DMS 273 (cell line): ENCODE measurements around the gene HES7.
"Not testable (repeated sequence)": the region's sequence is repeated elsewhere in the genome, so short reads cannot be mapped to it uniquely, and the experiment has no call there.

Experiments
- DNase-seq: peaks from one replicate; lab custom pipeline; 2025; ENCODE audit not compliant: unreplicated experiment; lab: John Stamatoyannopoulos, UW

HES7 gene

DNA sequence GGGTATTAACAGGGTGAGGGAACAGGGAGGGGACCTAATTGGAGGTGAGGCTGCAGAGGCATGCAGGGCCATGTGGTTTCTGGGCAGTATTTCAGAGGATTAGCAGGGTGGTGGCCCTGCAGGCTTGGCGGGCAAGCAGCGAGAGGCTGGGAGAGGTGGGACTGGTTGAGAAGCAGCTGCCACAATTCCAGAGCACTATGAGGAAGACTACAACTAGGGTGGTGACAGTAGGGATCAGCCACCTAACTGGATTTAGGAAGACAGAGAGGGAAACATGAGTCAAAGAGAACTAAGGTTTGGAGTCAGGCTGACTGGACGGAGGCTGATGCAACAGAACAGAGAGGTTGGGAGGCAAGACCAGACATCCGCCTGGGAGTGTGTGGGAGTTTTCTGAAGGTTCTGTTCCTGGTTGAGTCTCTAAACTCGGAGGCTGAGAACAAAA, 17.9 kb downstream of the HES7 start:
- no peak for DNase-seq

DNA sequence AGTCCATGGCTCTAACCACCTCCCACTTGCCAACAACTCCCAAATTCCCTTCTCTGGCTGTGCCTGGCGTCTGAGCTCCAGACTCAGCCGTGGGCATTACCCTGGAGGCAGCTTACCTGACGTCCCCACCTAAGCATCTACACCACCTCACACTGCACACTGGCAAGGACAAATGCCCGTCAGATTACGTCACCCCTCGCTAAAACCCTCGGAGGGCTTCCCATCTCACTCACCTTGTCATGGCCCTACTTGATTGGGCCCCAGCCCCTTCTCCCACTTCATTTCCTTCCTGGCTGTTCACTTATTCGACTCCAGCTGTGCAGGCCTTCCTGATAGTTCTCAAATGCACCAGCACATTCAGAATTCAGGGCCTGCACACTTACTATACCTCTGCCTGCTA, 19.0 kb downstream of the HES7 start:
- DNase-seq = no peak

DNA sequence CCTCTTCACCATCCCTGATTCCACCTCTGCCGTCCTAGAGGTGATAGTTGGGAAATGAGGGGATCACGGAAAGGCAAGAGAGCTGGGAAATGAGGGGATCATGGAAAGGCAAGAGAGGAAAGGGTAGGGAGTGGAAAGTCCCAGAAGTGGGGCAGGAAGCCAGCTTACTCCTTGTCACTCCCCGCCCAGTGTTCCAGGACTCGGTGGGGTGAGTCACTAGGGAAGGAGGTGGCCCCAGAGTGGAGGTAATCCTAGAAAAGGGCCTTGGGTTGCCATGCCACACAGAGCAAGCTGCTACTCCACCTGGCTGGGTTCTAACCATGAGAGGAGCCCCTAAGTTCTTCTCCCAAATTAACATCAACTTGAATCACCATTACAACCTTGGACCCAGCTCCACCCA, 20.4 kb downstream of the HES7 start:
- no peak for DNase-seq

DNA sequence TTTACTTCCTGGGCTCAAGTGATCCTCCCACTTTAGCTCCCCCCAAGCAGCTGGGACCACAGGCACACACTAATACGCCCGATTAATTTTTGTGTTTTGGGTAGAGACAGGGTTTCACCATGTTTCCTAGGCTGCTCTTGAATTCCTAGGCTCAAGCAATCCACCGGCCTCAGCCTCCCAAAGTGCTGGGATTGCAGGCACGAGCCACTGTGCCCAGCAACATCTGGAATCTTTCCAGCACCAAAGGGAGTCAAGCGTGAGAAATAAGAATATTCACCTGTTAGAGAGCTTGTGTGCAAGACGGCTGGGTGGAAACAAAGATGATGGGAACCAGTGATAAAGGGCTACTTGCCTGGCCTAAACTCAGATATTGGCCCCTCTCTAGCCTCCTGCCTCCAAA, 22.2 kb downstream of the HES7 start:
- DNase-seq = no peak

DNA sequence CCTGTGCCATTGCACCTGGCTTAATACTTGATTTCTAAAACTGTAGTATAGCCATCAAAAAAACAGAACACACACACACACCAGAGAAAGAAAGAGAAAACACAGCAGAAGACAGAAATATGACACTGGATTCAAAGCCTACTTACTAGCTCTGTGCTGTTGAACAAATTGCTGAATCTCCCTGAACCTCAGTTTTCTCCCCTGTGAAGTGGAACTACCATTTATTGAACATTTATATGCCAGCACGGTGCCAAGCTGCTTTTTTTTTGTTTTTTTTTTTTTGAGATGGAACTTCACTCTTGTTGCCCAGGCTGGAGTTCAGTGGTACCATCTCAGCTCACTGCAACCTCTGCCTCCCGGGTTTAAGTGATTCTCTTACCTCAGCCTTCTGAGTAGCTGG, 23.1 kb downstream of the HES7 start:
- no peak for DNase-seq

DNA sequence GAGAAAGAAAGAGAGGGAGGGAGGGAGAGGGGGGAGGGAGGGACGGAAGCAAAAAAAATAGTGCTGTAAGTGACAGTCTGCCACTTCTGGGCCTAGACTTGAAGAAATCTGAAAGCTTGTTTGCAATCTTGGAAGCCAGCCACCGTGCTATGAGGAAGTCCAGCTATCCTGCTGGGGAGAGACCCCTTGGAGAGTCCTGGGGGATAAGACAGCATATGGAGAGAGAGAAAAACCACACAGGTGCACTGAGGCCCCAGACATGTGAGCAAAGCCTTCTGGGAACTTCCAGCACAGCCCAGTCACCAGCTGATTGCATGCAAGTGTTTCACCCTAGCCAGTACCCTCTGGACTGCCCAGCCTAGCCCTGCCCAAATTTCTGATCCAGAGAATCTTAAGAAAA, 23.8 kb downstream of the HES7 start:
- DNase-seq = no peak

DNA sequence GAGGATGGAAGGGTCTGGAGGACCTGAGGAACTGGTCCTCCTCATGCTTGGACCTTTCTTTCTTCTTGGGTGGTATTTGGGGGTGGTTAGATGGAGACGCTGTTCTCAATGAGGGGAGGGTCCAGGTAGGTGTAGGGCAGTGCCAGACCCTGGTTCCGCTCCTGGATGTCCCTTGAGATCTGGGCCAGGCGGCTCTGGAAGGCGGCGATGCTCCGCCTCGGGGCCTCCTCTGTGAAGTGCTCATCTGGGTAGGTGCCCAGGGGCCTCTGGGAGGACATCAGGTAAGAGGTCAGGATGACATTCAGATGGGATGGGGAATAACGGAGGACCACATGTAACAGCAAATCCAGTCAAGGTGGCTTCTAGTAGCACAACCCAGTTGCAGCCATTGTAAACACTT, 27.4 kb downstream of the HES7 start:
- no peak for DNase-seq

DNA sequence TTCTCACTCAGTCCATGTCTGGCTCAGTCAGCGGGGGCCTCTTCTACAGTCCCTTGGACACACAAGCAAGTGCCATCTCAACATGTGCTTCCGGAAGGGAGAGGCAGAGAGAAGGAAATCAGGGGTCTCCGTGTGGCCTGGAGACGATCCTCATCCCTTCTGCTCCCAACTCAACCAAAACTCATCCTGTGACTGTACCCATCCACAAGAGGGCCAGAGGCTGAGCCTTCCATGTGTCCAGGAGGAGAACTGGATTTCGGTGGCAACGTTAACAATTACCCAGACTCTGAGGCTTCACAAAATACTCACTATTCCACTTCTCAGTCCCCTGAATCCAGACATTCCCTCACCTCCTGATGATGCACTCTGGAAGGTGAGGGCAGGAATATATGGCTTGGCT, 28.5 kb downstream of the HES7 start:
- DNase-seq = no peak

DNA sequence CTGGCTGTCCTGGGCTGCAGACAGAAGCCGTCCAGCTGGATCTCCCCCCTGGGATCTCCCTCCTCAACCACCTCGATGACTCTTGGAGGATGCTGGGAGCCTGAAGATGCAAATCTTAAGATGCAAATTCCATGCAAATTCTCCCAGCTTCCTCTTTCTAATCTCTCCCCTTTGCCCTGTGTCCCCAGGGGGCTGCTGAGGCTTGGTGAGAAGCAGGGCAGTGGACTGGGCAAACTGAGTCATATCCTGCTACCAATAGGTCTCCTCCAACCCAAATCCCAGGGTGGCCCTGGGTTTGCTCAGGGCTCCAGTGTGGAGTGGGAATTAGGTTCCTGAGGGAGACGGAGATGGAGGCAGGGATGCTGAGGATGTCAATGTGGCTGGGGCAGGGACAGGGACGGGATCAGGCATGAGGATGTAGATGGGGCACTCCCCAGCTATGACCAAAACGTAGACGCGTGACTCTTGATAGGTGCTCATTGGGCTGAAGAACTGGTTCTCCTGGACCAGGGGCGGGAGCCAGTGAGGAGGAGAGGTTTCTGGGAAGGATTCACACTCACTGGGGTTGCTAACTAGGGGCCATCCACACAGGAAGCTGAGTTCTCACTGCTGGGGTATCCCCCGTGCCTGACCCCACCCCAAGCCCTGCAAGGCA, 32.7 kb downstream of the HES7 start:
- DNase-seq = no peak

DNA sequence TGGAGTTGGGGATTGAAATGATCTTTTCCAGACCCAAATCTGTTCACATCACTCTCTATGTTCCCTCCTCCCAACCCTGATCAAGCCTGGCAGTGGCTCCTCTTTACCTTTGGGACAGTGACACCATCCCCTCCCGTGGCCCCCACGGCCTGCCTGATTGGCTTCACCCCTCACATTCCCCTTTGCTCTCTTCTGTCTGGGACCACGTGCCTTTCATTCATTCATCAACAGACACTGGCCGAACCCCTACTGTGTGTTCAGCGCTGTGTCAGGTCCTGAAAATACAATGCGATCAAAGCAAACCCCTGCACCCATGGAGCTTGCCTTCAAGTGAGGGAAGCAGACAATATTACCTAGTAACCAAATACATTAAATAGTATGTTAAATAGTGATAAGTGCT, 34.2 kb downstream of the HES7 start:
- DNase-seq = no peak

DNA sequence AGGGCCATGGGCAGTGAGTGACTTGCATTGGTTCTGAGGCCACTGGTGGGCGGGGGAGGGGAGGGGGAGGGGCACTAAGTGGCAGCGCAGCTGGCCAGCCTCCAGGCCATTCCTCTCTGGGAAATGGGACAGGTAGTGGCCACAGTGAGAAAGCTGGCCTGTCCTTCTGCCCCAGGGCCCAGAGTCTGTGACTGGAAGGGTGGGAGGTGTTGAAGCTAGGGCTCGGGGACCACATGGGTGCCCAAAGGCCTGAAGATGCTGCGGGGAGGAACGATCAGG, 36.0 kb downstream of the HES7 start:
- DNase-seq = no peak

DNA sequence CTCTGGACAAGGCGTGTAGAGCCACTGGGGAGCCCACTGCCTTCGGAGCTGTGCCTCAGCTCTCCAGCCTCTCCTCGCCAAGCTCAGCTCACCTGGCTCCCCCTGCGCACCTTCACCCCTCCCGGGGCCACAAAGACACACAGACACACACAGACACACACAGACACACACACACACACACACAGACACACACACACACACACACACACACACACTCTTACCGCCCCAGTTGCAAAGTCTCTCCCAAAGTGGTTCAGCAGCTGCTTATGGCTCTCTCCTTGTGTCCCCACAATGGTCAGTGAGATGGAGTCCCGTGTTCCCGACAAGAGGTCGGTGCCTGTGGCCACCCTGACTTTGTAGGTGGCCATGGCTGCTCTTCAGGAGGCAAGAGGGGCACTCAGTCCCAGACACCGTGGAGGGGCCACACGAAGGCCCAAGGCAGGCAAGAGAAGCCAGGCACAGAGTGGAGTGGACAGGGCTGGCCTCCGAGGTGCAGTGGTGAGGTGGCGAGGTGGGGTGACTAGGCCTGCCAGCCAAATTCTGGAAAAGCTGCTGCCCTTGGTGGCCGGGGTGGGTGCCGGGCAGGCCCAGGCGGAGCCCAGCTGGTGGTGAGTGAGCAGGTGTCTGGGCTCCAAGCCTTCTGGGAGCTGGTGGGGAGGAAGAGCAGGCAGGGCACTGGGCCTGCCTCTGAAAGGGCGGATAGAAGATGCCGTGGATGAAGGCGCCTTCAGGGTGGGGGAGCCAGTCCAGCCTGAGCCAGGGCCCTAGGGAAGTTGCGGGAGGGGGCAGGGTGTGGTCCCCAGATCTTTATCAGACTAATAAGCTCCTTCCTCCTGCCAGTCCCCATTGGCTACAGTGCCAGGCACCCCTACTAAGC, 36.6 kb downstream of the HES7 start, which contains the start of gene ALOX12B:
ALOX12B (minus strand) TSS at position 642 of the 877 bp plus-strand sequence; CDS start at position 368, 274 bp downstream.
- no peak for DNase-seq

DNA sequence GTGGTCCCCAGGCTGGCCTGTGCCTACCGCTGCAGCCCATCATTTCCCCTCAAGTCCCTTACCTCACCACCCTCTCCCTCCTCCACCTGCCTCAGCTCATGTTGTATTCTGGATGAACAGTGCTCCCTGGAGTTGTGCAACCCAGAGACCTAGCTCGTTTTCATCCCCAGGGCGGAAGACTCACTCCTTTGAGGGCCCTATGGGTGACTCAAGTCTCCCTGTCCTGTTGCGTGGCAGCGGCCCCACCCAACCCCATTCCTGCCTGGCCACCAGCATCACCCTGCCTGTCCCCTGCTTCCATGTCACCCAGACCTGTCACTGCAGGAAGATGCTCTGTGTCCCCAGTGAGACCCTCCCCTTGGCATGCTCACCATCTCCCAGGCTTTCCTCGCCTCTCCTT, 39.7 kb downstream of the HES7 start:
- DNase-seq = no peak

DNA sequence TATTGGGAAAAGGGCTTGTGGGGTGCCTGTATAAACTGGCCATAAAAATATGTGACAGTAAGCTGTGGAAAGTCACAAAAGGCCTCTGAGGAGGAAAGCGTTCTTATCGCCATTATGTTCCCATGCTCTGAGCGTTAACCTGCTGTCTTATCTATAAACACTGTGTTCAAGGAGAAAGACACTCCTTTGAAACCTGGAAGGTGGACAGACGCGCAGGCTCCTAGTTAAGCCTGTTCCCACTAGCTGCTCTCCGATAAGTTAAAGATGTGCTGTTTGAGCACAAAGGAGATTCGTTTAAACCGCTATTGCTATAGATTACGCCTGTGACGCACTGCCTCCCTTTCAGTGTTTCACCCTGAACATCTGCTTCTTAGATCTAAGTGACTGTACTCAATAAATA, 41.6 kb downstream of the HES7 start:
- DNase-seq = no peak

DNA sequence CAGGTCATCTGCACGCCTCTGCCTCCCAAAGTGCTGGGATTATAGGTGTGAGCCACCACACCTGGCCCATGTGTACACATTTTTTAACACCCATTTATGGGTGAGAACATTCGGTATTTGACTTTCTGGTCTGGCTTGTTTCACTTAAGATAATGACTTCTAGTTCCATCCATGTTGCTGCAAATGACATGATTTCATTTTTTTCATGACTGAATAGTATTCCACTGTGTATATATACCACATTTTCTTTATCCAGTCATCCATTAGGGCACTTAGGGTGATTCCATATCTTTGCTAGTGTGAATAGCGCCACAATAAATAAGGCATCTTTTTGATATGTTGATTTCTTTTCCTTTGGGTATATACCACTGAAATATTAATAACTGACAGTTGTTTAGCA, 42.0 kb downstream of the HES7 start:
- no peak for DNase-seq

DNA sequence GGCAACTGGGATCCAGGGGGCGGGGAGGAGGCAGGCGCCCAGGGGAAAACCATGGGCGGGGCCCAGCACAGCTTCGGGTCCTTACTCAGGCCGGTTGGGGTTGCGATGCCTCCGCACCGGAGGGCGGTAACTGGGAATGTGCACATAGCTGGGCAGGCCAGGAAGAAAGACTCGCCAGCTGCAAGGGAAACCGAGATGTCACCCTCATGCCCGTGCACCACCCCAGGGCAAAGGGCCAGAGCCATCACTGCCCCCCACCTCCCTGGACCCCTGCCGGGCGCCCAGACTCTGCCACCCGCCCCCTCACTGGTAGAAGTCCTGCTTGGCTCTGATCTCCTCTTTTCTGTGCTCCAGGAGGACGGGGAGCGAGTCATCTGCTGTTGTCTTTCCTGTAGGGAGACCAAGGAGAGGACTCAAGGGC, 43.1 kb downstream of the HES7 start:
- DNase-seq = no peak

DNA sequence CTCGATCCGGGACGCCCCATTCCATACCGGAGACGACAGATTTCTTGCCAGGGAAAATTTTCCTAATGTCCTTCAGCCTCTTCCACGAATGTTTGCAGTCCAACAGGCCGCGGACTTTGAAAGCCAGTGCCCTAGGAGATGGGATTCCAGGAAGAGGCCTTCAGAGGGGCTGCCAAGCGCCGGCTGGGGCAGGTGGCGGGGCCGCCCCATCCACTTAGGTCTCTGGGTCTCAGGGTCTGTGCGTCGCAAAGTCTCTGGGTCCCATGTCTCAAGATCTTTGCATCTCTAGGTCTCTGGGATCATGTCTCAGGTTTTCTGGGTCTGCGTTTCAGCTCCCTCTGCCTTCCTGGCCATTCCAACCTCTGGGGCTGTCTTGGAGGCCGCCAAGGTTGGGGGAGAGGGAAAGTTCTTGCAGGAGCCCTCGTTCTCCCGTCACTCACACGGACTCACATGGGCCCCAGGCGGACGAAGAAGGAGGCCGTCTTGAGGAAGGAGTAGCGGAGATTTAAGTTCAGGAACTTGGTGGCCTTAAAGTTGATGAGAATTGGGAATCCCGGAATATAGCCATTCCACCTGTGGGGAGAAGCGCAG, 43.6 kb downstream of the HES7 start:
- DNase-seq = no peak

DNA sequence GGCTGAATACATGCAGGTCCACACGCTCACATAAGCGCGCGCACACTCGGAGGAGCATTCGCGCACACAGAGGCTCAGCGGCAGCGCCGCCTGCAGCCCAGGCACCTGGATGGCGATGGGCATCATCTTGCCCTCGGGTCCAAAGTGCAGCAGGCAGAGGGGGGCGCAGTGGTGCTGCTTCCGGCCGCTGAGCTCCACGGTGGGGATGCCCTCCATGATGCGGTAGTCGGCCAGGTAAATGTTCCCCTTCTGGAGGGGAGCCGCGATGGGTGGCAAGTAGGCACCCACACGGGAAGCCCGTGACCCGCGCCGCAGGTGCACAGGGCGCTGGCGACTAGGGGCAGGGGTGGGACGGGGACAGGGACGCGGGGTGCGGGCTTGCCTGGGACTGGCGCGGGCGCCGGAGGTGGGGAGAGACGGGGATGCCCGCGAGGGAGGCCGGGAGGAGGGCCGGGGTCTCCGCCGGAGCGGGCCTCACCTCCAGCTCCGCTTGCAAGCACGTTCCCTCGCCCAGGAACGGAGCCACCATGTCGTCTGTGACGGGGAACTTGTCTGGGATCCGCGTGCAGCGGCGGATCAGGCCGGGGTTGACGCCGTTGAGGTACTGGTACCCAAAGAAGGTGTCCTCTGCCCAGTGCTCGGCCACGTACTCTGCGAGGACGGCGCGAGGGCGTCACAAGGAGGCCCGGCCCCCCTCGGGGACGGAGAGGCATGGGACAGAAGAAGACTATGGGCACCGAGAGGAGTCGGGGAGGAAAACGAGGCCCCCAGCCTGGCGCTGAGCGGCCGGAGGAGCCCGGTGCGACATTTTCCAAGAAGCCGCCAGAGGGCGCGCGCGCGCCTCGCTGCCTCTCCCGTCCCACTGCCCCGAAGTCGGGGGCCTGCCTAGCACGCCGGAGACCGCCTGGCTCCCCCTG, 44.4 kb downstream of the HES7 start:
- peak; percentile 89 for DNase-seq

DNA sequence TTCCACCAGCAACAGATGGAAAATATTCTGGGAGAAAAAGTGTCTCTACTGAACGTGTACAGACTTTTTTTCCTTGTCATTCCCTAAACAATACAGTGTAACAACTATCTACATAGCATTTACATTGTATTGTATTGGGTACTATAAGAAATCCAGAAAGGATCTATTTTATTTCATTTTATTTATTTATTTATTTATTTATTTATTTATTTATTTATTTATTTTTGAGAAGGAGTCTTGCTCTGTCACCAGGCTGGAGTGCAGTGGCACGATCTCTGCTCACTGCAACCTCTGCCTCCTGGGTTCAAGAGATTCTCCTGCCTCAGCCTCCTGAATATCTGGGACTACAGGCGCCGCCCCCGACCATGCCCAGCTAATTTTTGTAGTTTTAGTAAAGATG, 46.0 kb downstream of the HES7 start:
- not testable (repeated sequence) for DNase-seq

DNA sequence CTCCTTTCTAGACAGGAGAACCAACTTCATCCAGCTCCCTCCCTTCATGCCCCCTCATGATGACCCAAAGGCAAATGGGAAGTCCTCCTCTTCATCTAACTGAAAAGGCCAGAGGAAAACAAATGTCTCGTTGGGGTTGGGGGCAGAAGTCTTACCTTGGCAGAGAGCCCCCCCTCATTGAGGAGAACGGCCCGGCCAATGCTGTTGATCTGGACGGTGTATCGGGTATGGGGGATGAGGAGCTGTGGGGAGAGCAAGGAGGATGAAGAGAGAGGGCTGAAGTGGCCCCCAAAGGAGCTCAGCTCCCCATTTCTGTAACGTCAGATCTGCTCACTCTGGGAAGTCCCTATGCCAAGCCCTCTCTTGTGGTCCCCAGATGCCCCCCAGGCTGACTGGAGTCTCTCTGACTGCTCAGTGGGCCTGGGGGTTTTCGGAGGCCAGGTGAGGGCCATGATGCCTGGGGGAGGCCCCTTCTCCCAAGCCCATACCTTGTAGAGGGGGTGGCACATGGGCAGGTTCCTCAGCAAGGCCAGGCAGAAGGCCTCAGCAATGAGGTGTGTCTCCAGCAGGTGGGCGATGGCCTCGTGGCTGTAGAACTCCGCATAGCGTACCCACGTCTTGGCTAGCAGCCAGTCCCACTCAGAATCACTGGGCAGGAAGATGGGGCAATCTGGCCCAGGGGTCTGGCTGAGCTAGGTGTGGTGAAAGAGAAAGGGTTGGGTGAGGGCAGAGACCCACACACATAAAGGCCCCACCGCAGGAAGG, 47.2 kb downstream of the HES7 start:
- DNase-seq = no peak
